A673 (cell line): ENCODE measurements around the gene TFDP1. TPM values are rescaled to one million over a fixed set of nuclear protein-coding genes. Genes with fewer than 3 reads are reported as not detected.

ENCODE experiments used
- BruUV-seq: library from RNA; stranded (reverse); fragments of 400-500 nt; replicated peaks from 2 replicates; lab custom pipeline; 2021; lab: Mats Ljungman, UMichigan
- CTCF ChIA-PET: fragments of 300-600 bp; sonication (Branson Sonifier 250); formaldehyde crosslinking; loops from one replicate; lab custom pipeline; 2022; ENCODE audit warnings: antibody characterized with exemption; lab: Charles Lee
- POLR2A ChIA-PET: fragments of 300-600 bp; sonication (Branson Sonifier 250); formaldehyde crosslinking; loops from one replicate; lab custom pipeline; 2022; ENCODE audit warnings: antibody characterized with exemption; ENCODE audit not compliant: low non-redundant PET; lab: Charles Lee
- DNase-seq: peaks from one replicate; pipeline ENCODE4 v3.0.0-alpha.2; 2015; ENCODE audit warnings: low spot score
- H3K27ac ChIP-seq: fragments of 200-600 bp; sonication (generic); 2 replicates; pipeline ENCODE4 v1.5.1; 2016; ENCODE audit warnings: mixed run types, low read depth, mild to moderate bottlenecking, mixed read lengths, antibody characterized with exemption, low read length; ENCODE audit not compliant: poor library complexity, severe bottlenecking
- H3K27me3 ChIP-seq: fragments of 200-600 bp; sonication (generic); replicated peaks from 2 replicates; pipeline ENCODE4 v1.6.1; 2017; ENCODE audit warnings: mixed run types, low read depth, mild to moderate bottlenecking, mixed read lengths, antibody characterized with exemption, low read length; ENCODE audit not compliant: insufficient read depth, poor library complexity
- H3K36me3 ChIP-seq: fragments of 200-600 bp; sonication (generic); 2 replicates; pipeline ENCODE4 v1.6.1; 2016; ENCODE audit warnings: mixed run types, mild to moderate bottlenecking, mixed read lengths, antibody characterized with exemption, low read length; ENCODE audit not compliant: insufficient read depth, poor library complexity, severe bottlenecking
- H3K4me1 ChIP-seq: fragments of 200-600 bp; sonication (generic); 2 replicates; pipeline ENCODE4 v1.6.1; 2017; ENCODE audit warnings: mixed run types, mild to moderate bottlenecking, mixed read lengths, antibody characterized with exemption, low read length; ENCODE audit not compliant: insufficient read depth, poor library complexity, severe bottlenecking
- H3K4me3 ChIP-seq: fragments of 200-600 bp; sonication (generic); 2 replicates; pipeline ENCODE4 v1.5.1; 2016; ENCODE audit warnings: low read depth, mixed run types, mild to moderate bottlenecking, mixed read lengths, low read length; ENCODE audit not compliant: poor library complexity, severe bottlenecking
- H3K9me3 ChIP-seq: fragments of 200-600 bp; sonication (generic); 2 replicates; pipeline ENCODE4 v1.6.1; 2016; ENCODE audit warnings: mixed run types, low read depth, mild to moderate bottlenecking, mixed read lengths, antibody characterized with exemption, low read length; ENCODE audit not compliant: poor library complexity, severe bottlenecking
- CTCF ChIP-seq: fragments of 300-800, 200-600 bp; sonication (generic); conservative IDR thresholded peaks from 2 replicates; pipeline ENCODE4 v1.5.1; 2017; ENCODE audit warnings: low read depth, mild to moderate bottlenecking, antibody characterized with exemption, low read length, moderate library complexity, mixed read lengths
- EZH2 ChIP-seq: fragments of 200-600 bp; sonication (generic); IDR thresholded peaks from 2 replicates; pipeline ENCODE4 v1.6.1; 2017; ENCODE audit warnings: borderline replicate concordance, low read depth, mild to moderate bottlenecking, mixed read lengths, antibody characterized with exemption, low read length; ENCODE audit not compliant: poor library complexity, severe bottlenecking
- intact Hi-C: fragments of 100-400 bp; cut with micrococcal nuclease; formaldehyde crosslinking; loops from one replicate; pipeline ENCODE4 v1.10.0; 2022; ENCODE audit not compliant: unreplicated experiment
- total RNA-seq: library from RNA; stranded (reverse); gene quantifications from 2 replicates; pipeline ENCODE4 v1.2.3, GENCODE V29; 2021

The TFDP1 gene
- total RNA-seq, 1 experiment from 2014 or later = 153 TPM

- ChIA-PET POLR2A (no interaction called here), CTCF (no interaction called here)
- H3K27me3 ChIP-seq = no peaks in the 10 kb centered on the region
- H3K4me3 ChIP-seq = no peak overlapping the region
- H3K27ac ChIP-seq = no peak overlapping the region
- H3K9me3 ChIP-seq = no peaks in the 10 kb centered on the region
- TF ChIP-seq EZH2 (no peak), CTCF (no peak)
- no TSS peak for BruUV-seq
- H3K4me1 ChIP-seq = peaks cover 6% of the 10 kb centered on the region
- DNase-seq = no peak
- intact Hi-C loops = no loop called here
- H3K36me3 ChIP-seq = no peaks in the 10 kb centered on the region
These were observed 44.0 kb upstream of the TFDP1 start for GRCh38 chr13:113540523-113540922.

DNA sequence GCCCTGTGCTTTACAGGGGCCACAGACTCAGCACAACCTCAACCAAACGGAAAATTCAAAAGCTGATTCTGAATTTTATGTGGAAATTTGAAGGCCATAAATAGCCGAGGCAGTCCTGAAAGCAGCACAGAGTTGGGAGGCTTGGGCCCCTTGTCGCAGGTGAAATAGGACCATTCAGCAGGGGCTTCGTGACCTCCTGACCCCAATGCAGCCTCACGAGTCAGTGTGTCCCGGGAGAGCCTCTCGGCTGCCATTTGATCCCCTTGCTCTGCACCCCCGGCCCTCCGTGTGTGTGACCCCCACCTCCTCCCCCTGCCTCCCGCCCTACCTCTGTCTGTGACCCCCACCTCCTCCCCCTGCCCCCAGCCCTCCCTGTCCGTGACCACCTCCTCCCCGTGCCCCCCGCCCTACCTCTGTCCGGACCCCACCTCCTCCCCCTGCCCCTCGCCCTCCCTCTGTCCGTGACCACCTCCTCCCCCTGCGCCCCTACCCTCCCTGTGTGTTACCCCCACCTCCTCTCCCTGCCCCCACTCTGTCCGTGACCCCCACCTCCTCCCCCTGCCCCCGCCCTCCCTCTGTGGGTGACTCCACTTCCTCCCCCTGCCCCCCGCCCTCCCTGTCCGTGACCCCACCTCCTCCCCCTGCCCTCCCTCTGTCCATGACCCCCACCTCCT lies 41.7 kb upstream of the TFDP1 start:
- Histone ChIP-seq H3K27ac (no peak overlapping the region), H3K9me3 (no peaks in the 10 kb centered on the region), H3K27me3 (no peaks in the 10 kb centered on the region), H3K36me3 (no peaks in the 10 kb centered on the region), H3K4me3 (no peak overlapping the region), H3K4me1 (peaks cover 6% of the 10 kb centered on the region)
- intact Hi-C loops = no loop called here
- ChIA-PET POLR2A (no interaction called here), CTCF (no interaction called here)
- DNase-seq = no peak
- BruUV-seq = no TSS peak
- TF ChIP-seq CTCF (no peak), EZH2 (no peak)

DNA sequence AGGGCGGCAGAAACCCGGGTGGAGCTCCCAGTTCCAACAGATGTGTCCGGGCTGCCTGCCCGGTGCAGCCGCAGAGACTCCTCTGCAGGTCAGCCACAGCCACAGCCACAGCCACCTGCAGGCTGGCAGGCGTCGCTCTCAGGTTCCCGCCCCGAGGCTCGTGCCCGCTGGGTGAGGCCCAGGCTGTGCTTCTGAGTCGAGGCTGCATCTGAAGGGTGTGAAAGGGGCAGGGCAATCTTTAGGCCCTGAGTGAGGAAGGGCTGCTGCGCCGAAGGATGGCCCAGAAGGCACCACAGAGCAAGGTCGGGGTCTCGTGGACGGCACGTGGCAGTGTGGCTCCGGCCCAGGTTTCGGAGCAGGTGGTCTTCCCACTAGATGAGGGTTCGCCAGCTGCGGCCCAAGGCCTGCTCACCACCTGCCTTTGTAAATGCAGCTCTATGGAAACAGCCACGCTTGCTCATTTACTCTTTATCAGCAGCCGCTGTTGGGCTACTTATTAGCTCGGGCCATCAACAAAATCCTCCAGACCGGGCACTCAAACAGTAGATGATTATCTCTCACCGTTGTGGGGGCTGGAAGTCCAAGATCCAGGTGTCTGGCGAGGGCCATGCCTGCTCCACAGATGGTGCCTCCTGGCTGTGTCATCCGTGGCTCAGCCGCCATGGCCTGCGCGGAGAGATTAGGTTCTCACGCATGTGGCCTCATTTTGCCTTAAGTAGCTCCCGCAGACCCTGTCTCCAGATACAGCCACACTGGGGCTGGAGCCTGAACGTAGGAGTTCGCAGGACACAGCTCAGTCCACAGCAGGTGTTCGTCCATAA lies 40.3 kb upstream of the TFDP1 start:
- ChIA-PET POLR2A (no interaction called here), CTCF (no interaction called here)
- BruUV-seq = no TSS peak

More for the DNA sequence above, 40.3 kb upstream of the TFDP1 start:
- Histone ChIP-seq H3K27me3 (no peaks in the 10 kb centered on the region), H3K9me3 (no peaks in the 10 kb centered on the region), H3K4me1 (peaks cover 6% of the 10 kb centered on the region), H3K4me3 (no peak overlapping the region), H3K36me3 (no peaks in the 10 kb centered on the region), H3K27ac (no peak overlapping the region)
- intact Hi-C loops = no loop called here
- no peak for DNase-seq
- TF ChIP-seq CTCF (no peak), EZH2 (no peak)
